AG09309 (cell line): ENCODE data around the gene KCNS1.

Experiments used
- DNase-seq: peaks from one replicate; pipeline ENCODE4 v3.0.0-alpha.2; 2010; ENCODE audit warnings: low read depth
- H3K4me3 ChIP-seq: 2 replicates; pipeline ENCODE4 v1.5.1; 2011; ENCODE audit warnings: mild to moderate bottlenecking, low read depth, low read length, moderate library complexity; ENCODE audit not compliant: control insufficient read depth
- TF ChIP-seq, protein P1 (sequence below): IDR thresholded peaks from 2 replicates; pipeline ENCODE4 v1.5.1; 2011; ENCODE audit warnings: mild to moderate bottlenecking, low read depth, low read length, inconsistent platforms; ENCODE audit not compliant: insufficient read depth, control insufficient read depth; ENCODE audit errors: missing control alignments

Gene KCNS1

DNA sequence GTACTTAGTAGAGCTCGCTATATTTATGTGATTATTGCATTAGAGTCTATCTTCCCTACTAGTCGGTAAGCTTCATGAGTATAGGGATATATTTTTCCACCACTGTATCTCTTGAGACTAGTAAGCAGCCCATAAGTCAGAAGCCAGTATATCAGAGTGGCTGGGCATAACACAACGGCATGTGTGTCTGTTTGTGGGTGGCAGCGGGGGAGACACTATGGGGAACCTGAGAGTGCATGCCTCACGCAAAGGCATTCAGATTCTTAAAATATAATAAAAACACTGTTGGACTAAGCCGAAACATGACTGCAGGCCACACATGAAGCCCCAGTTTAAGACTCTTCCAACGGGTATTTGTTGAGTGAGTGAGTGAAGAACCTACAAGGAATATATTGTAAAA is 8.0 kb downstream of the KCNS1 start:
- H3K4me3 ChIP-seq, result no peak overlapping the region
- no peak for DNase-seq
- TF ChIP-seq, protein P1, sequence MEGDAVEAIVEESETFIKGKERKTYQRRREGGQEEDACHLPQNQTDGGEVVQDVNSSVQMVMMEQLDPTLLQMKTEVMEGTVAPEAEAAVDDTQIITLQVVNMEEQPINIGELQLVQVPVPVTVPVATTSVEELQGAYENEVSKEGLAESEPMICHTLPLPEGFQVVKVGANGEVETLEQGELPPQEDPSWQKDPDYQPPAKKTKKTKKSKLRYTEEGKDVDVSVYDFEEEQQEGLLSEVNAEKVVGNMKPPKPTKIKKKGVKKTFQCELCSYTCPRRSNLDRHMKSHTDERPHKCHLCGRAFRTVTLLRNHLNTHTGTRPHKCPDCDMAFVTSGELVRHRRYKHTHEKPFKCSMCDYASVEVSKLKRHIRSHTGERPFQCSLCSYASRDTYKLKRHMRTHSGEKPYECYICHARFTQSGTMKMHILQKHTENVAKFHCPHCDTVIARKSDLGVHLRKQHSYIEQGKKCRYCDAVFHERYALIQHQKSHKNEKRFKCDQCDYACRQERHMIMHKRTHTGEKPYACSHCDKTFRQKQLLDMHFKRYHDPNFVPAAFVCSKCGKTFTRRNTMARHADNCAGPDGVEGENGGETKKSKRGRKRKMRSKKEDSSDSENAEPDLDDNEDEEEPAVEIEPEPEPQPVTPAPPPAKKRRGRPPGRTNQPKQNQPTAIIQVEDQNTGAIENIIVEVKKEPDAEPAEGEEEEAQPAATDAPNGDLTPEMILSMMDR, result no peak

DNA sequence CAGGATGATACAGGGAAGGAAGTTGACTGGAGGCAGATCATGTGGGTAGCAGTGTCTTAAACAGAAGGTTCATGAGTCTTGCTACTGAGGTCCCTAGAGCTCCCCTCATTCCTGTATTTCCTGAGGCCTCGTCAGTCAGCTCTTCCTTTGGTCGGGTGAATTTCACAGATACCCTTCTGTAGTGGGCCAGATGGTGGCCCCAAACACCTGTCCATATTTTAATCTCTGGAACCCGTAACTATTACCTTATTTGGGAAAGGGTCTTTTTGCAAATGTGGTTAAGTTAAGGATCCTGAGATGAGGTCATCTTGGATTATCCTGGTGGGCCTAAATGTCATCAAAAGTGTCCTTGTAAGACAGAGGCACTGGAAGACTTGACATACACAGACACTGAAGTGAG is 9.6 kb downstream of the KCNS1 start:
- H3K4me3 ChIP-seq, result no peak overlapping the region
- DNase-seq, result no peak
- TF ChIP-seq, protein P1, result no peak

DNA sequence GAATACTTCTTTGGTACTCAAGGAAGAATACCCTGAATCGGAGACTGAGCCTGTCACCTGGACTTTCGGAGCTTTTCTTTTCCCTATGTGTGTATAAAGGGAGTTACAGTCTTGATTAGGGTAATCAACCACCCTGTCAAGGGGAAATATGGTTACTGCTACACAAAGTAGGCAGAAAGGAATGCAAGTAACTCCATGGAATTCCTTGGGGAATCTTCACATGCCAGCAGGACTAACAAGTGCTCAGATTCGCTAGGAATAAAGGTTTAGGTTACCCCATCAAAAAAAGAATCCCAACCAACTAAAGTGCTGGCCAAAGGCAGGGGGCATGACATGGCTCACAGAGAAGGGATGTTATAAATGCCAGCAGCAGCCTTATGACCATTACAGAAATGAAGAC is 10.4 kb downstream of the KCNS1 start:
- TF ChIP-seq, protein P1, result no peak
- no peak overlapping the region for H3K4me3 ChIP-seq
- no peak for DNase-seq

DNA sequence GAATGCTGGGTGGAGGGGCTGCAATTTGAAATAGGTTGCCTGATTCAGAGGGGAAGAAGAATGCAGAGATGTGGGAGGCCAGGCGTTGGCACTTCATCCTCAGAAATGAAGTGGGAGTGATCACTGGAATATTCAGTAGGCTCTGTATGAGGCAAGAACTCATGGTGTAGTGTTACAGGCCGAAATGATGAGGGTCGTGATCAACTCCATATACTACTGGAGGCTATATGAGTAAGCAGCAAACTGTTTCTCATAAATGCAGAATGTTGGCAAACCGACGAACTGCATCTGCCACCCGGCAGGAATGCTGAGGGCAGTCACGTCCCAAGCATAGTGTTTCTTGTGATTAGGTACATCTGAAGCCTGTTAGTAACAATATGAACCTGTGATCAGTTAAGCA is 12.7 kb downstream of the KCNS1 start:
- DNase-seq, result peak; percentile 94
- H3K4me3 ChIP-seq, result no peak overlapping the region
- TF ChIP-seq, protein P1, result no peak

DNA sequence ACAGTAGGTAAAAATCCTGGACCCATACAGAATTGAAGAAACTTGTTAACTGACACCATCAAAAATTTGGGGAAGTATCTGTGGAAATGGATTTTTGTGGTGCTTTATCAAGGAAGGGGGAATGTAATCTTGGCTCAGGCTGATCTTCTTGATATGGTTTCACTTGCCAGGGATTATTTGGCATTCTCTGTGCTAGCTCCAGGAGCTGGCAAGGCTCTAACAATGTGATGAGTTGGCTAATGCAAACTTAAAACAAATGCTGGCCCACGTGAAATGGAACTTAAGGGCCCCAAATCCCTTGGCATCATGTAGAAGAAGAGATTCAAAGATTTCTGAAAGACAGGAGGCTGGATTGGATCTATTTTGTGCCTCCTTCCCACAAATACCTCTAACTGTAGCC is 13.1 kb downstream of the KCNS1 start:
- TF ChIP-seq, protein P1, result no peak
- peak; percentile 57 for DNase-seq
- no peak overlapping the region for H3K4me3 ChIP-seq

DNA sequence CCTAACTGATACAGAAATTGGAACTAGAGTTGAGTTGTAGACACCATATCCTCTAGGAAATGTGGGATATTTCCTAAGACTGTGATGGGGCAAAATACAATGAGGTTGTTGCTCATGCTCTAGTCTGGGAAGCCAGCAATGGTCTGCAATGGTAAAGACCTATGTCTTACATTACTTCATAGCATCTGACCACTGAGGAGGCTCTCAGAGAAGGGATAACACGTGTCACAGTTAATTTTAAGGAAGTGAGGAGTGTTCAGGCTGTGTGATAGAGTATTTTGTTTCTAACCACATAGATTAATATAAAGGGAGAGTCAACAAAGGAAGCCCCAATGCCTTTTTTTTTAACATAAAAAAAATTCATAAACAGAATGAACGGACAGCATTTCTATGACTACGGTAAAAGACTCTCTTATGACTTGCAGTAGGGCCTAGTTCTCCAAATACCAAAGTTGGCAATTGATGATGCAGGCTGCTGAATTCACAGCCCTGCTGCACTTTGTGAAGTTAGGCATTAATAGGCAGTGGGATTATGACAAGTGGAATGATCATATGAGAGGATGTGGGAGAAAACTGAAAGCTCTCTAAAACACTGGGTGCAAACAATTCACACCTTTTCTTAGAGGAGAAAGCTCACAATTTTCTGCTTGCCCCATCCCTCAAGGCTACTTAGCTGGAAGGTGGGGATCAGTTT is 13.7 kb downstream of the KCNS1 start:
- TF ChIP-seq, protein P1, result no peak
- no peak overlapping the region for H3K4me3 ChIP-seq
- DNase-seq, result no peak
